Measurements from ENCODE around the gene PCDHB16.

PCDHB16 gene

DNA sequence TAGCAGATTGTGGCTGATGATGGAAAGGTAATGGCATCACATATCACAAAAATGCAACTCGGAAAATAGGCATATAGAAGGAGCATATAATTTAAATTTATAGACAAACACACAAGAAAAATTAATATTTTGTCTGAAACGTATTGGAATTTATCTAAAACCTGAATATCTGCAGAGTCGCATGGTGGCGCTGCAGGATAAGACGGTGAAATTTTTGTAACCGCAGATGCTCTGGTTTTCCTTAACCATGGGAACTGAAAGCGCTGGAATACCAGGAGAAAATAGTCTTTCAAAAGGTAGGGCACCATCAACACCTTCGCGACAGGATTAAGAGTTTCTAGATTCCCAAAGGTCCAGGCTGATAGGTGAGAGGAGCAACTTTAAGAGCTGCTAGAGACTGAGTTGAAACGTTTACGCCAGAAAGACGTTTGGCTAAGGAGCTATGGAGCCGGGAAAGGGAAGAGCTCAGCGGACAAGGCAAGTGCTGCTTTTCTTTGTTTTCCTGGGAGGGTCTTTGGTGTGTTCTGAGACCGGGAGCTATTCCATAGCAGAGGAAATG is 52.0 kb downstream of the PCDHB16 start:
- DNase-seq, result no peak

Measured in activated effector memory CD4-positive, alpha-beta T cell treated with anti-CD3 and anti-CD28 coated beads, Interleukin-2, amount 50 U/mL, for 16 hours (primary cell).